GM18858 (cell line): ENCODE results near the gene ORM1.
"Not testable (repeated sequence)": the region's sequence is repeated elsewhere in the genome, so short reads cannot be mapped to it uniquely, and the experiment has no call there.

Experiments used
- ATAC-seq: cut with Tn5 transposase; IDR thresholded peaks from one replicate; pipeline ENCODE4 v1.9.1; 2021; ENCODE audit not compliant: unreplicated experiment

The ORM1 gene

DNA sequence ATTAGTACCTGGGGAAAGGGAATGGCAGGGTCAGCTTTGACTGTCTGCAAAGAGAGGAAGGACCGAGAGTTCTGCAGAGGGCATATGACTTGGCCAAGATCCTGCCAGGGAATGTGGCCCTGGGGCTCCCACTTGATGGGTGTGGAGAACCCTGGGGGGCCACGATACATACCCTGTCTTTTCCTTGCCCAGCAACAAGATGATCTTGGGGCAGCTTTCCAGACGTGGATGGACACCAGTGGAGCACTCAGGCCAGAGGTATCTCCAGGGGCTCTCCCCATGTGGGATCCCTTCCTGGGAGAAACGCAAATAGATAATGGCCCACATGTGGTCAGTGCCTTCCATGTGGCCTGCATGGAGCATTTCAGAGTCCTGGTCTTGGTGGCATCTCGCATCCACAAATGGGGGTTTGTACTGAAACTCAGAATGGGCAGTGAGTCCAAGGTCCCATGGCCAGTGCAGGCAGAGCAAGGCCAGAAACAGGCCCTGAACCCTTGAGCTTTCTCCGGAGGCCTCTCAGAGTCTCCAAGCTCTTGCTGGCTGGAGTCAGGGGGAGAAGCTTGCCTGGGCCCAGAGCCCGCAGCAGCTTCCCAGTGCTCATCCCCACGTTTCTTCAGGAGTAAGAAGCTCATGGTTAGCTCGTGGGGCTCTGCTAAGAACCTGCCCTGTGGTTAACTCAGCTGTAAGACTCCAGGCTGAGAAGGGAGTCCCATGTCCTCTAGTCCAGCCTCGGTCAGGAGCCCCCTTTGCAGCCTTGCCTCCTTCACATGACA is 18.3 kb upstream of the ORM1 start:
- no peak for ATAC-seq

DNA sequence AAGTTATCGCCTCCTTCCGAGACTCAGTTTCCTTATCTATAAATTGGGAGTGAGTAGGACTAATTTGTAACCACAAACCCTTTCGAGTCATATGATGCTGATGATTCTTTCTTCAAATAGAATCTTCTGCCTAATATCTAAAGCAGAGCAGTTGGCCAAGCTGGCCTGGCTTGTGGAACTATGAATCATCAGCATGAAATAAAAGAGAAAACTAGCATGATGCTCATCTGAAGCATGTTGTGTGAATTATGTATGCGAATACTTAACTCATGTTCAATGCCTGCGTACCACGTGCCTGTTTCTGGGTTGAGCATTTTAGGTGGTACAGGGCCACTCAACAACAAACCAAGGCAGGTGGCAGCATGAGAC is 15.0 kb upstream of the ORM1 start:
- ATAC-seq = no peak

DNA sequence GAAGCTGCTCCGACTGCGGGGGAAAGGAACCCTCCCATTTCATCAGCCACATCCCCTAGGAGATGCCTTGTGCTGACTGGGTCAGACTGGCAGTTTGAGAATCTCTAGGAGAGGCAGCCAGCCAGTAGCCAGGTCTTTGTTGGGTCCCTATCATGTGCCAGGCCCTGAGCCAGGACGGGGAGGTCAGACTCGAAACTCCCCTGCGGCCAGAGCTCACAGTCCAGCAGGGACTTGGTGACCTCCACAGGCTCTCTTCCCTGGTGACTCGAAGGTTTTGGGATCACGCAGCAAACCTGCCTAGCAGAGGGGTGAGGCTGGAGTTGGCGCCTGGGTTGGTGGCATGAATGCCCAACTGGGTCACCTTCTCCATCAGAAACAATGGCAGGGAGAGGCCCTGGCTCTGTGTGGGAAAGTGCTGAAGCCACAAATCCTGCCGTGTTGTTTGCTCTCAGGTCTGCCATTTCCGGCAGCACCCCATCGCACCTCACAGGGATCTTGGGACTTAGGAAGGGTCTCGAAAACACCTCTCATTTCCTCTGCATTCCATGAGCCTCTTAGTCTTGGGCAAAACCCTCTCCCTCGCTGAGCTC is 14.4 kb upstream of the ORM1 start:
- no peak for ATAC-seq

DNA sequence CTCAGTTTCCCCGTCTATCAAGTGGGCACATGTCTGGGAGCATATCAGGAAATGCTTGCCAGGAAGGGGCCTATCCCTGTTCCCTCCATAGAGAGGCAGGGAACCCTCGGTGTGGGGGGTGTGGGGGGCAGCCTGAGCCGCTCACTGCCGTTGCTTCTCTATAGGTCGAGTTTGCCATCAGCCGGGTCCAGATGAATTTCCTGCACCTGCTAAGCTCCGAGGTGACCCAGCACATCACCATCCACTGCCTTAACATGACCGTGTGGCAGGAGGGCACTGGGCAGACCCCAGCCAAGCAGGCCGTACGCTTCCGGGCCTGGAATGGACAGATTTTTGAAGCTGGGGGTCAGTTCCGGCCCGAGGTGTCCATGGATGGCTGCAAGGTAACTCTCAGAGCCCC is 13.8 kb upstream of the ORM1 start:
- ATAC-seq = no peak

DNA sequence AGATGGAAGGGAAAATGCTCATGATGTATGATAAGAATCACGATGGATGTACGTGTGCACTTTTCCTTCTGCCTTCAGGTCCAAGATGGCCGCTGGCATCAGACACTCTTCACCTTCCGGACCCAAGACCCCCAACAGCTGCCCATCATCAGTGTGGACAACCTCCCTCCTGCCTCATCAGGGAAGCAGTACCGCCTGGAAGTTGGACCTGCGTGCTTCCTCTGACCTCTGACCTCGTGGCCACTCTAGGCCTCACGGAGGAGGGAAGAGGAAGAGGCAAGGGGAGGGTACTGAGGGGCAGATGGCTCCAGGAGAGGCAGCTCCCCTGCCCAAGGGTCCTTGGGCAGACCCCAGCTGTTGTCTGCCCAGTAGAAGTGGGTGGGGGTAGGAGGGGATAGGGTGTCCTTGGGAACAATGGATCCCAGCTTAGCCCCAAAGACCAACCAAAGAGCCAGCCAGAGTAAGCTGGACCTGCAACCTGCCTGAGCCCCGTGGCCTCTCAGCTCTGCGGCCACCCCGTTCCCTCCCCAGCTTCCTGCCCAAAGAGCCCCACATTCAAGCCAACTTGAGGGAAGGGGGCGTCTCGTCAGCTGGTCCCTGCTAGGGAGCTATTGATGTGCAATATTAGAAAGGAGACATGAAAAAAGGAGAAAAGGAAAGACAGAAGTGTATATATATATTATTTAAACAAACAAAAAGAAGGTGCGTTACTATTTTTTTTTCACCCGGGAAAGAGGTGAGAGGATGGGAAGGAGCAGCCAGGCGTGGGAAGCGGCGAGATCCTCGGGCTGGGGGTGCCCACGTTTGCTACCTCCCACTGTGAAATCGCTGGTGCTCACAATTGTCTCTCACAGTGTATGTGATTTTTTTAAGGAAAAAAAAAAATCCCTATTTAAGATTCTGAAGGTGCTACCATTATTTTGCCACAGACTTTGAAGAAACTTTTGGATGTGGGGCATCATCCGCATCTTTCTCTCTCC is 12.1 kb upstream of the ORM1 start:
- no peak for ATAC-seq

DNA sequence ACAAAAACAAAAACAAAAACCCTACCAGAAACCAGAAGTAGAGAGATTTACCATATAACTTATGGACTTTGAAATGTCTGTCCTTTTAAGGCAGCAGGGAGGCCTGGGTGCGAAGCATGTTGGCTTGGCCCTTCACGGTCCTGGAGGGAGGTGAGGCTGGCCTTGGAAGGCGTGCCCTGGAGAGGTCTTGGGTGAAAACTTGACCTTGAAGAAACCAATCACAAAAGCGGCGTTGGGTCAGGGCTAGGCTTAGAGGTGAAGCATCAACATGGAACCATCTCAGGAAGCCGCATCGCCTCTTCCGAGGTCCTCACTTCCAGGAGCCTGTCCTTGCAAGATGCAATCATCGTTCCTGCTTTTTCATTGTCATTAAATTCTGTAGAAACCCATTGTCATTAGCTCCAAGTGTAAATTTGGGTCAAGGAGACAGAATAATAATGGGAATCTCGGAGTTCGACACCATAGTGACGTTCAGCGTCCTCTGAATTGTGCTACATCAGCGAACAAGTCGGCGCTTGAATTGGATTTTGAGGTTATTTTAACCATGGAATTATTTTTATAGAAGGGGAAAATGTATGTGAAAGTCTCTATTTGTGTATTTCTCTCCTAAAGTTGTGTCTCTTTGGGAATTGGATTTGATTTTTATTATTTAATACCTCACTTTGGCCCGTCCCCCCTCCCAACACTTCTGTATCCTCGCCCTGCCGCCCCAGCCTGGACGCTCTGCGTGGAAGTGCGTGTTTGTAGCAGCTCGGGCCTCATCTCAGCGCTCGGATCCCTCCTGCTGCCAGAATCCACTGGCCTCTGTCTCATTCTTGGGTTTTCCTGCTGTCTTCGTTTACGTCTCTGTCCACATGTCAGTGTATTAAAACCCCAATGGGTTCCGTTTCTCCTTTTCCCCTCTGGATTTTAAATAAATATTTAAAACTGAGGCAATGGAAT is 11.1 kb upstream of the ORM1 start:
- ATAC-seq = no peak

DNA sequence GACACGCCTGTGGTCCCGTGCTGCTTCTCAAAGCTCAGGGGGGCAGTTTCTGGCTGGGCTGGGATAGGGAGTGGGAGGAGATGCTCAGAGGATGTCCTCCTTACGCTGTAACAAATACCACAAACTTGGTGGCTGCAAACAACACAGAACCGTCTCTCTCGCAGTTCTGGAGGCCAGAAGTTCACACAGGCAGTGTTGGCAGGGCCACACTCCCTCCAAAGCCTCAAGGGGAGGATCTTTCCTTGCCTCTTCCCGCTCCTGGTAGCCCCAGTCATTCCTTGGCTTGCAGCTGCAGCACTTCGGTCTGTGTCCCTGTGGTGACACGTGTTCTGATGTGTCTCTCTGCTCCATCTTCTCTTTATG is 10.4 kb upstream of the ORM1 start:
- ATAC-seq = no peak

DNA sequence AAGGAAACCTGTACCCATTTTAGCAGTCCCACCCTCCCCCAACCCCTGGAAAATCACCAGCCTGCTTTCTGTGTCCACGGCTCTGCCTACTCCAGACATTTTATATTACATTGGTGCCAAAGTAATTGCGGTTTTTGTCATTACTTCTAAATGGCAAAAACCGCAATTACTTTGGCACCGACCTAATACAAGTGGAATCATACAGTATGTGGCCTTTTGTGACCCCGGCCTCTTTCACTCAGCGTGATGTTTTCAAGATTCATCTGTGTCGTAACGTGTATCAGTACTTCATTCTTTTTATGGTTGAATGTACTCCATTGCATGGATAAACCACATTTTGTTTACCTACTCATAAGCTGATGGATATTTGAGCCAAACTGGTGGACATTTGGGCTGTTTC is 9.7 kb upstream of the ORM1 start:
- no peak for ATAC-seq

DNA sequence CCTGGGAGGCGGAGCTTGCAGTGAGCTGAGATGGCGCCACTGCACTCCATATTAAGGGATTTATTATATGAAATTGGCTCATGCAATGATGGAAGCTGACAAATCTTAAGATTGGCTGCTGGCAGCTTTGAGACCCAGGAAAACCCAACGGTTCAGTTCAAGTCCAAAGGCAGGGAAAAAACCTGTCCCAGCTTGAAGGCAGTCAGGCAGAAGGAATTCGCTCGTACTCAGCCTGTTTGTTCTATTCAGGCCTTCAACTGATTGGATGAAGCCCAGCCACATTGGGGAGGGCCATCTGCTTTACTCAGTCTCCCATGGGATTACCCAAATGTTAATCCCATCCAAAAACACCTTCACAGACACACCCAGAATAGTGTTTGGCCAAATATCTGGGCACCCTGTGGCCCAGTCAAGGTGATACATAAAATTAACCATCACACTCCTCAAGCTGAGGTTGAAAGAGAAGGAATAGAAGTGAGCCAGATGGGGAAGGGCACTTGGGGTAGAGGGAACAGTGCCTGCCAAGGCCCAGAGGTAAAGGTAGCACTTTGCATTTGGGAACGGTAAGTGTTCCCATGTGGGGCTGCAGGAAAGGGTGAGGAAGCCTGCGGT is 8.5 kb upstream of the ORM1 start:
- no peak for ATAC-seq

DNA sequence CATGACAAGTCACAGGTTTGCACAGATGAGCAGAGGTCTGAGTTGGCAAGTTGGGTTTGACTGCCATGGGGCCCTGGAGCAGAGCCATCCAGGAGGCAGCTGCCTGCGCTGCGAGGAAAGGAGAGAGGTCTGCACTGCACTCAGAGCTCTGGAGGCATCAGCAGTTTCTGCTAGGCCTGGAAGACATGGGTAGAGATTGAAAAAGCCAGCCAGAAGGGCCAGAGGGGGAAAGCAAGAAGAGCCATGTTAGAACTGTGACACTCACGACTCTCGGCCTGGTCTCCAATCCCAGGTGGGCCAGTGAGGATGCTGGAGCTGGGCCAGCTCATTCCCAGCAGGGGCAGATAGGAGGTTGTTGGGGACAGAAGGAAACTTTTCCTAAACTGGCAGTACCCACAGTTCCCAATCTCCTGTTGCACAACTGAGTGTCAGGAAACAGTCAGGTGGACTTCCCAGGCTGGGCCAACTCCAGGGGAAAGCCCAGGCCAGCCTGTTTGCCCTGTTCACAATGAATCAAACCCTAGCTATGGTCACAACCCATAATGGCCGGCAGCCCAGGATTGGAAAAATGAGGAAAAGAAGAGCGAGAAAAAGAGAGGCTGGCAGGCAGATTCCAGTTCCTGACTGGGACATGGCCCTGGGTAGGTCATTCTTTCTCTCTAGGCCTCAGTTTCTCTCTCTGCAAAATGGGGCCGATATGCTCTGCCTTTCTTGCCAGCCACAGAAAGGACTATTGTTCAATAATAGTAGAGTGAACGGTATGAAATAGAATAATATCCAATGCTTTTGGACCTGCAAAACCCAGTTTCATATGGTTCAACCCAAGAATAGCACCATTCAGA is 7.8 kb upstream of the ORM1 start:
- ATAC-seq = no peak

DNA sequence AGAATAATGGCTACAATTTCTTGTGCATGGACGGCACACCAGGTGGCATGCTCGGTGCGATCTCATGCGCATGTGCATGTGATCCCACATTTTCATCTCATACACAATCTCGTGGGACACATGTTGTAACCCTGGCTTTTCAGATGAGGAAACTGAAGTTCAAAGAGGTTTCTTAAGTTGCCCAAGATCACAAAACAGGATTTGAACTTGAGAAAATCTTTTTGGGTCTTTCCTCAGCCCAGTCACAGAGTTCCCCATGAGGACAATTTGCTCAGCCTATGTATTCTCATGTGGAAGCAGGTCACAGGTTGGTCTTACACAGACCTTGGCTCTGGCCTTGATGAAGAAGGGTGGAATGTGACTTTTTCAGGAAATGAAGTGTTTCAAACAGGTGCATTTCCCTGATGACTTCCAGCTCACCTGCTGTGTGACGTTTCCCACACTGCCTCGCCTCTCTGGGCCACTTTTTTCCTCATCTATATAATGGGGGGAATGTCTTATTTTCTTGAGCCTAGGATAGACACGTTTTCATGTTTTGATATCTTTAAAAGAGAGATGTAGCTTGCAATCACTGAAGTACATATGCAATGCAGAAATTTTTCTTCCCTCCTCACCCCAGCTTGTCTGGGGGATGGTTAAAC is 7.1 kb upstream of the ORM1 start:
- no peak for ATAC-seq

DNA sequence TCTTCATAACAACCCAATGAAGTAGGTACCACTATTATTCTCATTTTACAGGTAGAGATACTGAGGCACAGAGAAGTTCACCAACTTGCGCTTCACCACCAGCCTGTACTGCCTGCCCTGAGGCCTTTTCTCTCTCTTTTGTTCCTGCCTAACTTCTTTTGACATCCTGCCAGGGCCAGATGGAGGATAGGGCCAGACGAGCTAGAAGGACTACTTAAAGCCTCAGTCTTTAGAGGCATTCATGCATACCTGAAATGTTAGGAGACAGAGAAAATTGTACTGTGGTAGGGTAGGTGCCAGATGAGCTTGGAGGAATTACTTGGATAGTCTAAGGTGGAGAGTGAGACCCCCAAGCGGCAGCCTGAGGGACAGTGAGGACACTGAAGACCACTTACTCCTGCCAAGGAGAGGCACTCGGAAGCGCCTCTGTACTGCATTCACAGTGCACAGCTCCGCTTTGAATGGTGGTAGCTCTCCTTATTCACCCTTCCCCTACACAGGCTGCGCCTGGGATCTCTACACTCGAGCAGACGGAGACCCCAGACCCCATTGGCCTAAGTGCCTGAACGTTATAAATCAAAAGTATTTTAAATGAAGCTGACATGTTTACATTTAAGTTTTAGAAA is 6.2 kb upstream of the ORM1 start:
- no peak for ATAC-seq

DNA sequence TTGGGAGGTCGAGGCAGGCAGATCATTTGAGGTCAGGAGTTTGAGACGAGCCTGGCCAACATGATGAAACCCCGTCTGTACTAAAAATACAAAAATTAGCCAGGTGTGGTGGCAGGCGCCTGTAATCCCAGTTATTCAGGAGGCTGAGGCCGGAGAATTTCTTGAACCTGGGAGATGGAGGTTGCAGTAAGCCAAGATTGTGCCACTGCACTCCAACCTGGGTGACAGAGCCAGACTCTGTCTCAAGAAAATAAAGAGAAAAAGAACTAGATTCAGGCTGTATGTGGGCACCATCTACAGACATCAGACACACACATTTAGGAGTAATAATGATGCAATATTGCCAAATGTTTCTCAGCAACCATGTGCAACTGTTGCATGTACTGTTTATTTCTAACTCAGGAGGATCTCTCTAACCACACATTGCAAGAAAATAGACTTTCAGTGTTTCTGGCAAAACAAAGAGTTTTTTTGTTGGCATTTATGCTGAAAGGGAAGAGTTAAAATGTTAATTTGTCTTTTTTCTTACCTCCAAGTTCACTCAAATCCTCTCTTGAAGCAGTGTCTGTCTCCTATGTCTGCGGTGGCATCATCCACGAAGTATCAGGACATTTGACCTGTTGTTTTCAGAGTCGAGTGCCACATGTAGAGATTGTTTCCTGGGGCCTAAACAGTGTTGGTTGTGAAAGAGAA is 5.1 kb upstream of the ORM1 start:
- ATAC-seq = no peak

DNA sequence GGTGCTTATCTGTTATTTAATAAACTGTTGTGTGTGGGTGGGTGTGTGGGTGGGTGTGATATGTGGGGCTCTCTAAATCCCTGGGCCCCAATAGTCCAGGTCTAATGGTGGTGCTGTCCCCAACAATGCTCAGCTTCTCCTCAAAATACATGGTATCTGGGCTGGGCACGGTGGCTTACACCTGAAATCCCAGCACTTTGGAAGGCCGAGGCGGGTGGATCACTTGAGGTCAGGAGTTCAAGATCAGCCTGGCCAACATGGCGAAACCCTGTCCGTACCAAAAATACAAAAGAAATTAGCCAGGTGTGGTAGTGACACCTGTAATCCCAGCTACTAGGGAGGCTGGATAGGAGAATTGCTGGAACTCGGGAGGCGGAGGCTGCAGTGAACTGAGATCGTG is 4.5 kb upstream of the ORM1 start:
- ATAC-seq = no peak

DNA sequence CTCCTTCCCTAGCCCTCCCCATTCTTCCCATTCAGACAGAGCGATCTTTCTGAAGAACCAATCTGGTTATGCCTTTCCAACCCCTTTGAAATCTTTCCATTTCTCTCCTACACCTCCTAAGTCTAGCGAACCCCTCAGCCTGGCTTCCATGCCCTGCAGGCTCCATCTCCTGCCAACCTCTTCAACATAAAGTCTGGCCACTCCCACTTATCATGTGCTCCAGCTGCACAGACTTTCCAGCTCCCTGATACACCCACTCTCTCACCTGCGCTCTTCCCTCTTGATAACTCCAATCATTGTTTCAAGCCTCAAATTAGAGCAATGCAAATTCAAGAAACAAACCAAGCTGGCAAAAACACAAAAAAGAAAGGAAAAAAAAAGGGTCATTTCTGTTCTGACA is 3.8 kb upstream of the ORM1 start:
- no peak for ATAC-seq

DNA sequence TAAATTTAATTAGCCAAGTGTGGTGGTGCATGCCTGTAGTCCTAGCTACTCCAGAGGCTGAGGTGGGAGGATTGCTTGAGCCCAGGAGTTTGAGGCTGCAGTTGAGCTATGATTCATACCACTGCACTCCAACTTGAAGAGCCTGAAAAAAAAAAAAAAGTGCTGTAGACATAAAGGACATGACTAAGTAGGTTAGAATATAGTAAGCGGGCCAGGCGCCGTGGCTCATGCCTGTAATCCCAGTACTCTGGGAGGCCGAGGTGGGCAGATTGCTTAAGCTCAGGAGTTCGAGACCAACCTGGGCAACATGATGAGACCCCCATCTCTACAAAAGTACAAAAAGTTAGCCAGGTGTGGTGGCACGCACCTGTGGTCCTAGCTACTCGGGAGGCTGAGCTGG is 2.2 kb upstream of the ORM1 start:
- ATAC-seq = not testable (repeated sequence)

DNA sequence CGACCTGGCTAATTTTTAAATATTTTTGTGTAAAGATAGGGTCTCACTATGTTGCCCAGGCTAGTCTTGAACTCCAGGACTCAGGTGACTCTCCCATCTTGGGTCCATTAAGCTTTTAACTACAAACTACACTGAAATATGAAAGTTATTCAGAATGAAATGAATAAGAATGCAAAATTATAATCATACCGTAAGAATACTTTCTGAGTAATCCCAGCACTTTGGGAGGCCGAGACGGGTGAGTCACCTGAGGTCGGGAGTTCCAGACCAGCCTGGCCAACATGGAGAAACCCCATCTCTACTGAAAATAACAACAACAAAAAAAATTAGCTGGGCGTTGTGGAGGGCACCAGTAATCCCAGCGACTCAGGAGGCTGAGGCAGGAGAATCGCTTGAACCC is 1.1 kb upstream of the ORM1 start:
- no peak for ATAC-seq
